Stimulated activated CD4-positive, alpha-beta T cell treated with anti-CD3 and anti-CD28 coated beads, Interleukin-2, amount 100 ng/mL, for 4 hours (primary cell): ENCODE measurements around the gene CLIC3.

Source experiments
- DNase-seq: peaks from one replicate; pipeline ENCODE4 v3.0.0-alpha.2; 2020; ENCODE audit warnings: low read depth

Gene CLIC3

DNA sequence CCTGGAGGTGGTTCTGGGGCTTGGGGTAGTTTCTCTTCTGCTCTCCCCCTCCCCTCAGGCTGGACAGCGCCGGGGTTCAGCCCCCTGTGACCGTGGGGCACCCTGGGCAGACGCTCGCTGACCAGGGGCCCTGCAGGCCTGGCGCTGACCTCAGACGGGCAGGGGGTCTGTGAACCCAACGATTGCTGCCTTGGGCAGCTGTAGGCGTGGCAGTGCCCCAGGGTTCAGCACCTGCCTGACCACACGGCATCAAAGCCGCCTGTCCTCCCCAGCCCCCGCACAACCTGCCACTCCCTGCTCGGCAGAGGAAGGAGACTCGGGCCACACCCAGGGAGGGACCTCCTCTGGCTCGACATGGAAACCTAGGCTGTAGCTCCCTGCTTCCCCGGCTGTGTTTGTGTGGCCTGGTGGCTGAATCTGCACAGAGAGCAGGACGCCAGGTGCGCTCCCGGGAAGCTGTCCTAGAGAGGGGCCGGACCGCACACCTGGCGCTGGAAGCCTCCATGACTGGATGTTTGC, 32.1 kb downstream of the CLIC3 start:
- no peak for DNase-seq

DNA sequence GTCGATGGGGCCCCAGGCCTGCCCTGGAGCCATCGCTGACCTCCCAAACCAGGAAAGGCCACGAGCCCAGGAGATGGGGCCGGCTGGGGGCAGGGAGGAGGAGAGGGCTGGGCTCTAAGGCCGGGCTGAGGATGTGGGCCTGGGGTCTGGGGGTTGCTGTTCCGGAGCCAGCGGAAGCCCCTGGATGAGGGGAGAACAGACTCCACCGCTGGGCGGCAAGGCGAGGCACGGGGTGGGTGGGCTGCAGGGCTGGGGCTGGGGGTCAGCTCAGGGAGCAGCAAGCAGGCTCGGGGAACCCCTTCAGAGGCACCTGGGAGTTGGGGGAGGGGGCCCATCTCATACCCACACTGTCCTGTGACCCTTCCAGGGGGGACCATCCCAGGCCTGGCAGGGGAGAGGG, 32.6 kb downstream of the CLIC3 start:
- no peak for DNase-seq

DNA sequence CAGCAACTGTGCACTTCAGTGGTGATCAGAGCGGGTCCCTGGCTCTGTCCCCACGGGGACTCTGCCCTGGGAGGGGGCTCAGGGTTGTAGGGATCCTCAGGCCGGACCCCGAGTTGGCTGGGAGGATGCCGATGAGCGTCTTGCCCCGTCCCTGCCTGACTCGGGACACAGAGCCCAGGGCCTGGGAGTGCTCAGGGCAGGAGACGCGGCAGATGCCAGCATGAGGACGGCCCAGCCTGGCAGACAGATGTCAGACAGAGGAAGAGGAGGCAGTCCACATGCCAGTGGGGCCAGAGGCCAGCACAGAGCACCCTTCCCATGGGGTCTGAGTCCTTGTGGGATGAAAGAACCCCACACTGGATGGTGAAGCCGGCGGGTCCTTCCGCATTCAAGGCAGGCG, 33.0 kb downstream of the CLIC3 start:
- DNase-seq, result no peak

DNA sequence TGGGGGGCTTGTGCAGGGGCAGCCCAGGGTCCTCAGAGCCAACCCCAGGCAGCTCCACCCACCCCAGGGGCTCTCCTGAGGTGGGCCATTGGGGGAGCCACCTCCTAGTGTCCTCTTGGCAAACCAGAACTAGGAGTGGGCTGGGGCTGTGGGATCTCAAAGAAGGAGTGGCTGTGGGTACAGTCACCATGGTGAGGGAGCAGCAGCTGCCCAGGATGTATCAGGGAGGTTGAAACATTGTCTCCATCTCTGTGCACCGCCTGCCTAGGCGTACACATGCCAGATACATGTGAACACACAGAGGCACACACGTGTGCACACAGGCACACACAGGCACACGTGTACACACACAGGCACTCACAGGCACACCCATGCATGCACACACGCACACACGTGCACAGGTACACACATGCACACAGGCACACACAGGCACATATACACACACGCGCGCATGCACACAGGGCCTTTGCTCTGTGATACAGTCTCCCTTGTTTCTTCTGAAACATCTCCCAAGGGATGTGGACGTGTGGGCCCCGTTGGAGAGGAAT, 33.6 kb downstream of the CLIC3 start:
- DNase-seq, result no peak

DNA sequence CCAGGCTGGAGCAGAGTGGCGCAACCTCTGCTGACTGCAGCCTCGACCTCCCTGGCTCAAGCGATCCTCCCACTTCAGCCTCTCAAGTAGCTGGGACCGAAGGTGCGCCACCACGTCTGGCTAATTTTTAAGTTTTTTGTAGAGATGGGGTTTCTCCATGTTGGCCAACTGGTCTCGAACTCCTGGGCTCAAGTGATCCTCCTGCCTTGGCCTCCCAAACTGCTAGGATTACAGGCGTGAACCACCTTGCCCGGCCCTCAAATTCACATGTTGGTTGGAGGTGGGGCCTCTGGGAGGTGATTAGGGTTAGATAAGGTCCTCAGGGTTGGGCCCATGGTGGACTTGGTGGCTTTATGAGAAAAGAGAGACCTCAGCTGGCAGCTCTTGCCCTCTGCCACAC, 34.2 kb downstream of the CLIC3 start:
- DNase-seq, result no peak

DNA sequence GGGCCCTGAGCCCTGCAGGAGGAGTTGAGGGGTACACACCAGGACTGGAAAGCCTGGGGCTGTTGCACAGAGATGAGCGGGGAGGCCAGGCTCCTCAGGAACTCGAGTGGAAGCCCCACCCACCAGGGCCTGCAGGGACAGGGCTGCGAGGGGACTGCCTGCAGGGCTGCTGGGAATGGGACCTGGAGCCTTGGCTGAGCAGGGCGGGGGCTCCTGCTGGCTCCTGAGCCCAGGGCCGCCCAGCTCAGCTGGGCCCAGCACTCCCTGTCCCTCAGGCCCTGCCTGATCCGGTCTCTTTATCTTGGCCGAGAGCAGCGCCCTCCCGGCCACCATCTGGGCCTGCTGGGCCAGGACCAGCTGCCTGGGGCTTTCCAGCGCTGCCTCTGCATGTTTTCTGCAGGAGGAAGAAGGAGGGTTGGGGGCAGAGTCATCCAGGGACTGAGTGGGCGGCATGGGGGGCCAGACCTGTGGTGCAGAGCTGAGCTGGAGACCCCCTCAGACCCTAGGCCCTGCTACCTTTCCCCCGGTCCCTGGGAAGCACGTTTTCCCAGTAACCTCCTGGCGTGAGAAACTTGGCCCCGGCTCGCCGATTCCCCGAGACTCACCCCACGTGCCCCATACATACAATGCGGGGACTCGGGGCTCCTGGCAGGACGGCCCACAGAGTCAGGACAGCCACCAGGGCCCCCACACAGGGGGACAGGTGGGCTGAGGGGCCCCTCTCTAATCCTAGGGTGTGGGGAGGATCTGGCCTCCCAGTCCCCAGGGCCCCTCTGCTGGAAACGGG, 34.9 kb downstream of the CLIC3 start:
- DNase-seq, result no peak

DNA sequence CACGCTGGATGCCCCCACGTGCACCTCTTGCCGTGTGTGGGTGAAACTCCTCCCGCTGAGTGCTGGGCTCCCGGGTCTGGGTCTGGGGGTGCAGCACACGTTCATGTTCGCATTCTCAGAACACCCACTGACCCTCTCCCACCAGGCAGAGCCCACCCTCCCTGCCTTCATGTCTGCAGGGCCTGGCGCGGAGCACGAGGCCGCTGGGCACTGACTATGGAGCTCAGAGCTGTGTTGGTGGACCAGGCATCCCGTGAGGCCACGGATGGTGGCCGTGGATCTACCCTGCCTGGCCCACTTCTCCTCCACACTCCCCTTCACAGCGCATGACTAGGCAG, 35.5 kb downstream of the CLIC3 start:
- no peak for DNase-seq

DNA sequence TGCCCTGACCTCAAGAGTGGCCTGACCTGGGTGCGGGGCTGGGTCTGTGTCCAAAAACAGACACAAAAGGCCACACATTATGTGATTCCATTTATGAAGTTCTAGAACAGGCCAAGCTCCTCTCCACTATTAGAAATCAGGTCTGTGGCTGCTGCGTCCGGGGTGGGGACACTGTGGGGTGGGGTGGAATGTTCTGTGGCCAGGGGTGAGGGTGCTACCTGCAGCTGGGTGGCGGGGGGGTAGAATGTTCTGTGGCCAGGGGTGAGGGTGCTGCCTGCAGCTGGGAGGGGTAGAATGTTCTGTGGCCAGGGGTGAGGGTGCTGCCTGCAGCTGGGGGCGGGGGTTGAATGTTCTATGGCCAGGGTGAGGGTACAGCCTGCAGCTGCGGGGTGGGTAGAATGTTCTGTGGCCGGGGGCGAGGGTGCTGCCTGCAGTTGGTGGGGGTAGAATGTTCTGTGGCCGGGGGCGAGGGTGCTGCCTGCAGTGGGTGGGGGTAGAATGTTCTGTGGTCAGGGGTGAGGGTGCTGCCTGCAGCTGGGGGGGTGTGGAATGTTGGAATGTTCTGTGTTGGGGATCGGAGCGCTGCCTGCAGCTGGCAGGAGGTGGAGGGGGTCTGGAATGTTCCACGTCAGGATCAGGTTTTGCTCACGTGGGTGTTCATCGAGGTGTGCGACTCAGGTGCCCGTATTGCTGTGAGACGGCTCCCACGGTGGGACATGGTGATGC, 36.0 kb downstream of the CLIC3 start:
- no peak for DNase-seq

DNA sequence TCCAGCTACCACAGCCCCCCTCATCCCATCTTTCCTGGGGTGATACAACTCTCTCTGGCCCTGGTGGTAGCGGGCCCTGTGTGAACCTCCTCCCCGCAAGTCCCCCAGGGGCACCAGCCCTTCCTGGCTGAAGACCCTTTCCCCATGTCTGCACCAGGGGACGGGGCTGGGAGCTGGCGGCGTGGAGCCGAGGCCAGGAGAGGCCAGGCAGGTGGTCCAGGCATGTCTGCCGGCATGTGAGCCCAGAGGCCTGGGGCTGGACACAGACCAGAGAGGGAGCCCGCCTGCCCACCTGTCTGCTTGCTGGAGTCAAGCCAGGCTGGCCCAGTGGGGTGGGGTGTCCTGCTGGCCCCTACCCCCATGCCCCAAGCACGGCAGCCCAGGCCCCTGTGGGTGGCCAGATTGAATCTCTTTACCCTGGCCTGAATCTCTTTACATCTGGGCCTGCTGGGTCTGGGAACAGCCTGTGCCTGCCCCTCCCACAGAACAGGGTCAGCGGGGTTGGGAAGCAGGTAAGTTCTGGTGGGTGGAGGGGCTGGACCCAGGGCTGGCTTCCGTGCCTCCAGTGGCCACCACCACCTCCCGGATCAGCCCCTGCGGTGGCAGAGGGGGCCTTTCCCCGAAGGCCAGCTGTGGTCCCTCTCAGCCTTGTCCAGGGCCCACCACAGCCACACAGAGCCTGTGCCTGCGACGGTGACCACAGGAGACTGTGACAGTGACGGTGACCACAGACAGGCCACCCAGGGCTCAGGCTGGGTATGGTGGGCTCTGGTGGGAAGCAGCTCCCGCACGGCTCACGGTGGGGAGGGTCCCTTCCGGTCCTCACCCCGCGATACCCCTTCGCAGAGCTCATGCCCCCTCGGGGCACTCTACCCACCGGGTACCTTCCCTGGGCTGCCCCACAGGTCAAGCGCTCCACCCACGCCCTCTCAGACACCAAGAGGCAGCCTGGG, 37.2 kb downstream of the CLIC3 start:
- no peak for DNase-seq

DNA sequence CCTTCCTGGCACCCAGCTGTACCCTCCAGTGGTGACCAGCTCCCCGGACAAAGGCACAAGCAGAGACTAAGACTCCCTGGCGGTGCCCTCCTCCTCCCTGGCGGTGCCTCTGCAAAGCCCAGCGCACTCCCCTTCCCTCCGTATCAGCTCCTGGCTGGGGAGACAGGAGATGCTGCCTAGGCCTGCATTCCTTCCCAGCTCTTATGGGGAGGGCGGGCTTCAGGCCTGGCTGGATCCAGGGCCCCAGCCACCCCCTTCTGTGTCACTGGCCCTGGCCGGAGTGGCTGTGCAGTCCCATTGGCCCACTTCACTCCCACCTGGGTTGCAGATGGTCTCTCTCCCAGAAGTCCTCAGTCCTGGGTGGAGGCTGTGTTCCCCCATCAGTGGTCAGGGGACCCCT, 37.9 kb downstream of the CLIC3 start:
- no peak for DNase-seq

DNA sequence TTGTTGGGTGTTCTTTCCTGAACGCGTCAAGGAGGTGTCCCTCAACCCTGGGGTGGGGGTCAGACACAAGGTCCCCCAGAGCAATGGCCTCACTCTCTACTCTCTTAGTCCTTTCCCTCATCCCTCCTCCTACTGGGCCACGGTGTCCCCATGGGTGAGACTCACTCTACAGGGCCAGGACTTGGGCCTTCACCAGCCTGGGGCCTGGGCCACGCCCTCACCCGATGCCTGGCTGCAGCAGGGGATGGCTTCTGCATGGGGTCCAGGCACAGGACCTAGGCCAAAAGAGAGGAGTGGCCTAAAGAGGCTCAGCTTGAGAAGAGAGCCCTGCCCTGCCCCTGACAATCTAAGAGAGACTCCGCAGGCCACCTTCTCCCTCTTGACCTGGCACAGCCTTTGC, 38.5 kb downstream of the CLIC3 start:
- DNase-seq, result no peak

DNA sequence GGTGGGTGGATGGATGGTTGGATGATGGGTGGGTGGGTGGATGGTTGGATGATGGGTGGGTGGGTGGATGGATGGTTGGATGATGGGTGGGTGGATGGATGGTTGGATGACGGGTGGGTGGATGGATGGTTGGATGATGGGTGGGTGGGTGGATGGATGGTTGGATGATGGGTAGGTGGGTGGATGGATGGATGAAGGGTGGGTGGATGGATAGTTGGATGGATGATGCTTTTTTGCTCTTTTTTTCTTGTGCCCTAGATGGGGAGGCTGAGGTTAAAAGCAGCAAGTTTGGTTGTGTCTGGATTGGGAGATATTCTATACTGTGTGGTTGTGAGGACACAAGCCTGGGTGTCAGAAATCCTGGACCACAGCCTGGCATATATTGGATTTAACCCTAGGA, 38.9 kb downstream of the CLIC3 start:
- DNase-seq, result no peak

DNA sequence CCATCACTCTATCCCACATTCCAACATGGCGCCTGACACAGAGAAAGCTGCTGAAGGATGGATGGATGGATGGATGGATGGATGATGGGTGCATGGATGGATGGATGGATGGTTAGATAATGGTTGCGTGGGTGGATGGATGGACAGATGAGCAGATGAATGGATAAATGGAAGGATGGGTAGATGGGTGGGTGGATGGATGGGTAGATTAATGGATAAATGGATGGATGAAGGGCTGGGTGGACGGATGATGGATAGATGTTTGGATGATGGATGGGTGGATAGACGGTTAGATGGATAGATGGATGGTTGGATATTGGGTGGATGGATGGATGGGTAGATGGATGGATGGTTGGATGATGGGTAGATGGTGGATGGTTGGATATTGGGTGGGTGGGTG, 39.8 kb downstream of the CLIC3 start:
- no peak for DNase-seq

DNA sequence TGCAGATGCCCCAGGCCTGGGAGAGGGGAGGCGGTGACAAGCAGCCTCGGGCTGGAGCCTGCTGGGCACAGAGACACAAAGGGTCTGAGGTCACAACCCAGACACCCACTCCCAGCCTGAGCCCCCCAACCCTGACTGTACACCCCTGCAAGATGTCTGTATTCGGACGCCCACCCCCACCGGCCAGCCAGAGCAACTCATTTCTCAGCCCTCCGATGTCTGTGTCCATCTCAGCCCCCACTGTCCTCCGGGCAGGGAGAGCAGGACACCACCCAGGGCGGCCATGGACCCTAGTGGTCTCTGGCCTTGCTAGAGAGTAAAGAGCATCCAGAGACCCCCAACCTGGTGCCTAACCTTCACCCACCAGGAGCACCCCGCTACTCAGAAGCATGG, 40.4 kb downstream of the CLIC3 start:
- DNase-seq, result no peak

DNA sequence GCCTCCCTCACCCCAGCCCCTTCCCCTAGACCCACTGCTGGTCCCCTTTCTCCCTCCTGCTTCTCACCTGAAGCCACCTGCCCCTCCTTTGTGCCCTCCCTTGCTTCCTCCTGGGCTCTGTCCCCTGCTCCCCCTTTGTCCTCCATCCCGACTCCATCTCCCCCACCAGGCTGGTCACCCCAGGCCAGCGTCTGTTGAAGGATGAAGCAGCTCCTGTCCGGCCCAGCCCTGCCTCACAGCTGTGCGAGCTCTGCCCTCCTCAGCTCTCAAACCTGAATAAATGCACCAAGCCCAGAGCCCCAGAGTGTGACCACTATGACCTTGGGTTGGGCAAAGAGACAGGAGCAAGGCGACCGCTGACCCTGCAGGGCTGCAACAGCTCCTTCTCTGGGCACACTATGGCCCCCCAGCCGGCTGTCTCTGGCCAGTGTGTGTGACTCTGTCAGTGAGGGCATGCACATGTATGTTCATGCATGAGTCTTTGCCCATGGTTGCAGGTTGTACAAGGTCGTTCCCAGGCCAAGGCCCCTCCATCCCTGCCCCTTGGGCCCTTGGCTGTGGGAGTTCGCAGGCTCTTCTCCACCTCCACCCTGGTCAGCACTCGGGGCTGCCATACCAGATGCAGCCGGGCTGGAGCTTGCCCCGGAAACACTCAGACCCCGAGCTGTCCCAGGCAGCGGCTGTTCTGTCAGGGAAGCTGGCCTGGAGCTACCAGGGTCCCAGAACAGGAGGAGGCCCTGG, 41.0 kb downstream of the CLIC3 start:
- no peak for DNase-seq

DNA sequence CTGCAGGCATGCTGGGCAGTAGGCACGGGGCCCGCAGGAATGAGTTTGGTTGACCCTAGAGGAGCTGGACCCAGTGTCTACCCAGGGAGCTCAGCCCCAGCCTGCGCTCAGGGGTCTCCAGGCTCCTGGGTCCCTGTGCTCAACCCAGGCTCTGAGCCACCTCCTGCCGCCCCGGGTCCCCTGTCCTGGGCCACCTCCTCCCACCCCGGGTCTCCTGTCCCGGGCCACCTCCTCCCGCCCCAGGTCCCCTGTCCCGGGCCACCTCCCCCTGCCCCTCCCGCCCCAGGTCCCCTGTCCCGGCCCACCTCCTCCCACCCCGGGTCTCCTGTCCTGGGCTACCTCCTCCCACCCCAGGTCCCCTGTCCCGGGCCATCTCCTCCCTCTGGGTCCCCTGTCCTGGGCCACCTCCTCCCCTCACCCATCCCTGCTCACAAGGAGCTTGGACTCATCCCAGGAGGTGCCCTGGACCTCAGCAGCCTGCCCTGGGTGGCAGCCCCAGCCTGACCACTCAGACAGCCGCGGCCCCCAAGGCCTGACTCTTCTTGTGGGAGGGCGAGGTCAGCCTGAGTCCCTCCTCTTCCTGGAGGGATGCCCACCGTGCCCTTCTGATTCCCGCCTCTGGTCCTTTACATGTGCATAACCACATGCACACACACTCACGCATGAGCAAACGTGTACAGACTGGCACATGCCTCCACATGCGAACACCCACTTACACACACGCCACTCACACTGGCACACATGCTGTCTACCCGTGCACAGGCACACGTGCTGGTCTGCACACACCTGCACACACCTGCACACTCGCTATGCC, 41.9 kb downstream of the CLIC3 start:
- no peak for DNase-seq

DNA sequence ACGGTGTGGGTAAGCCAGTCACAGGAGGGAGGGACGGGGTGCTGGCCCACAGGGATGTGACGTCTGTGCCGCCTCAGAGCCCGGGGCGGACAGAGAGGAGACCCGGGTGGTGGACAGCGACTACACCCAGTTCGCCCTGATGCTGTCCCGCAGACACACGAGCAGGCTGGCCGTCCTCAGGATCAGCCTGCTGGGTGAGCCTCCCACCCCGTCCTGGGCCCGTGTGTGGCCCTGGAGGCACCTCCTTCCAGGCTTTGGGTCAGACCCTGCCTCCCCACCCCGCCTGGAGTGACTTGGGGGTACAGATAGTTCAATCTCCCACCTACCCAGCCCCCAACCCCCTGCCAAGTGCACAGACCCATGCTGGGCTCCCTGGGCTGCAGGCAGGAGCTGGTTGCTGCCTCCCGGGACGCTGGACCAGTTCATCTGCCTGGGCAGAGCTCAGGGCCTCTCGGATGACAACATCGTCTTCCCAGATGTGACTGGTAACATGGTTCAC, 42.5 kb downstream of the CLIC3 start:
- no peak for DNase-seq

DNA sequence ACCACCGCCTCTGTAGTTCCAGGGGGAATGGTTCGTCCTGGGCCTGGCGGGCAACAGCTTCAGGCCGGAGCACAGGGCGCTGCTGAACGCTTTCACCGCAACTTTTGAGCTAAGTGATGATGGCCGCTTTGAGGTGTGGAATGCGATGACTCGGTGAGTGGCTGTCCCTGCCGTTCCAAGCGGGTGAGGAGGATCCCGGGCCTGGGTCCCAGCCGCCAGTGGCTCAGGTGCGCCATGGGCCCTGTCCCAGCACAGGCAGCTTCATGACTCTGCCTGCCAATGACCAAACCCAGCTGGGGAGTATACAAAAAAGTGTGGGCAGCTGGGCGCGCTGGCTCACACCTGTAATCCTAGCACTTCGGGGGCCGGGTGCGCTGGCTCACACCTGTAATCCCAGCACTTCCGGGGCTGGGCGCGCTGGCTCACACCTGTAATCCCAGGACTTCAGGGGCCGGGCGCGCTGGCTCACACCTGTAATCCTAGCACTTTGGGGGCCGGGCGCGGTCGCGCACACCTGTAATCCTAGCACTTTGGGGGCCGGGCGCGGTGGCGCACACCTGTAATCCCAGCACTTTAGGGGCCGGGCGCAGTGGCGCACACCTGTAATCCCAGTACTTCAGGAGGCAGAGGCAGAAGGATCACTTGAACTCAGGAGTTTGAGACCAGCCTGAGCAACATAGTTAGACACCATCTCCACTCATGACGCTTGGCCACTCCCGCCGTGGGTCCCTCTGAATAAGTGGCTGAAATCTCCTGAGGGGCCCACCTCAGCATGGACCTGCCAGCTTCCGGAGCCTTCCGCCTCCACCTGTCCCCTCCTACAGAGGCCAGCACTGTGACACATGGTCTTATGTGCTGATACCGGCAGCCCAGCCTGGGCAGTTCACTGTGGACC, 43.2 kb downstream of the CLIC3 start:
- DNase-seq, result no peak

DNA sequence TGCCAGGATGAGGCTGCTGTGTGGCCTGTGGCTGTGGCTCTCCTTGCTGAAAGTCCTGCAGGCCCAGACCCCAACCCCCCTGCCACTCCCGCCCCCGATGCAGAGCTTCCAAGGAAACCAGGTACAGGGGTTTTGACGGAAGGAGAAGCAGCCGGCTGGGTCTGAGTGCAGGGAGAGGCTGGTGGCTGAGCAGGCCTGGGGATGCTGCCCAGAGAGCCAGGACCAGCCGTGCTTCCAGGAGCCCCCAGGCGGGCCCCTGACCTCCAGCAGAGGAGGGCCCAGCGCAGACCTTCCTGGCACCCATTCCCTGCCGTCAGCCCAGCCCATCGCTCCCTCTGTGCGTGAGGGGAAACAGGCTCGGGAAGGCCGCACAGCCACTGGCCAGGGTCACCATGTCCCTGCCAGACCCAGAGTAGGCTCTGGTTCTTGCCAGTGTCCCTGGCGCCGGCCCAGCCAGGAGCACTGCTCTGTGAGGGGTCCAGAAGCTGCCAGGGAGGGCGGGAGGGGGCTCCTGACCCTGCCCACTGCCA, 44.0 kb downstream of the CLIC3 start:
- DNase-seq, result no peak
